Loucy (cell line): Measurements from ENCODE around the gene ARHGAP24.

Experiments used
- H2AFZ ChIP-seq: fragments of 200-600 bp; sonication (generic); 2 replicates; pipeline ENCODE4 v1.6.0; 2016; ENCODE audit warnings: antibody characterized with exemption, mild to moderate bottlenecking, low read length, moderate library complexity
- H3F3A ChIP-seq: fragments of 200-600 bp; 2 replicates; pipeline ENCODE4 v1.6.0; 2016; ENCODE audit warnings: antibody characterized with exemption, low read depth, mild to moderate bottlenecking
- H3K27me3 ChIP-seq: fragments of 200-600 bp; sonication (generic); 2 replicates; pipeline ENCODE4 v1.6.1; 2014; ENCODE audit warnings: low read length, mild to moderate bottlenecking; ENCODE audit not compliant: insufficient read depth, poor library complexity, severe bottlenecking
- H3K36me3 ChIP-seq: fragments of 200-600 bp; sonication (generic); 2 replicates; pipeline ENCODE4 v1.6.1; 2016; ENCODE audit warnings: low read length; ENCODE audit not compliant: insufficient read depth
- H3K4me1 ChIP-seq: fragments of 200-600 bp; sonication (generic); 2 replicates; pipeline ENCODE4 v1.5.1; 2014; ENCODE audit warnings: low read length, mild to moderate bottlenecking; ENCODE audit not compliant: insufficient read depth, poor library complexity, severe bottlenecking
- H3K4me2 ChIP-seq: fragments of 200-600 bp; sonication (generic); 2 replicates; pipeline ENCODE4 v1.6.0; 2014; ENCODE audit warnings: antibody characterized with exemption, low read length, low read depth, mild to moderate bottlenecking; ENCODE audit not compliant: poor library complexity, severe bottlenecking
- H3K4me3 ChIP-seq: fragments of 200-600 bp; sonication (generic); 2 replicates; pipeline ENCODE4 v1.5.1; 2014; ENCODE audit warnings: low read length, mild to moderate bottlenecking, mixed read lengths; ENCODE audit not compliant: poor library complexity, severe bottlenecking
- H3K79me2 ChIP-seq: fragments of 200-600 bp; sonication (generic); 2 replicates; pipeline ENCODE4 v1.6.1; 2014; ENCODE audit warnings: low read length; ENCODE audit not compliant: insufficient read depth
- H3K9ac ChIP-seq: fragments of 200-600 bp; sonication (generic); 2 replicates; pipeline ENCODE4 v1.6.0; 2014; ENCODE audit warnings: mild to moderate bottlenecking, low read depth, low read length, moderate library complexity; ENCODE audit not compliant: poor library complexity, severe bottlenecking
- H3K9me2 ChIP-seq: fragments of 200-600 bp; sonication (generic); replicated peaks from 2 replicates; pipeline ENCODE4 v1.6.1; 2016; ENCODE audit warnings: low read depth, low read length, mixed read lengths
- H3K9me3 ChIP-seq: fragments of 200-600 bp; sonication (generic); 2 replicates; pipeline ENCODE4 v1.6.1; 2014; ENCODE audit warnings: mild to moderate bottlenecking, antibody characterized with exemption, low read length, low read depth; ENCODE audit not compliant: insufficient read depth
- H4K20me1 ChIP-seq: fragments of 200-600 bp; sonication (generic); 2 replicates; pipeline ENCODE4 v1.6.0; 2014; ENCODE audit warnings: antibody characterized with exemption, low read length, mild to moderate bottlenecking; ENCODE audit not compliant: insufficient read depth, poor library complexity, severe bottlenecking
- CTCF ChIP-seq: fragments of 200-600 bp; sonication (generic); conservative IDR thresholded peaks from 2 replicates; pipeline ENCODE4 v1.5.1; 2014; ENCODE audit warnings: mild to moderate bottlenecking, antibody characterized with exemption, low read length
- EZH2phosphoT487 ChIP-seq: fragments of 200-600 bp; IDR thresholded peaks from 2 replicates; pipeline ENCODE4 v1.6.1; 2018; ENCODE audit warnings: antibody characterized with exemption, mild to moderate bottlenecking, moderate library complexity, borderline replicate concordance

The ARHGAP24 gene

GRCh38 chr4:85956293-85956945 lies 481.5 kb downstream of the ARHGAP24 start:
- Histone ChIP-seq H3K9me3 (no peaks in the 10 kb centered on the region), H3K4me3 (no peak overlapping the region), H3K4me1 (peaks cover 36% of the 10 kb centered on the region), H4K20me1 (no peaks in the 10 kb centered on the region), H3K9ac (no peak overlapping the region), H3K9me2 (no peaks in the 10 kb centered on the region), H3K79me2 (no peaks in the 10 kb centered on the region), H3K27me3 (no peaks in the 10 kb centered on the region), H3K4me2 (peak overlapping the region; percentile 13), H2AFZ (peak overlapping the region; percentile 75; the same call in 1 of the 2 replicates), H3K36me3 (no peaks in the 10 kb centered on the region), H3F3A (no peaks in the 10 kb centered on the region)
- no peak for TF ChIP-seq EZH2phosphoT487
- no peak for TF ChIP-seq CTCF

GRCh38 chr4:85961887-85962286 lies 486.9 kb downstream of the ARHGAP24 start:
- no peak overlapping the region; the same call in 1 of the 2 replicates for H2AFZ ChIP-seq
- H3F3A ChIP-seq = 0 out of 2 replicates have a peak, but pooled peaks cover 1% of the 10 kb centered on the region
- H3K4me1 ChIP-seq = peaks cover 31% of the 10 kb centered on the region
- no peaks in the 10 kb centered on the region for H3K9me2 ChIP-seq
- H3K9ac ChIP-seq = no peak overlapping the region
- no peaks in the 10 kb centered on the region for H3K79me2 ChIP-seq
- no peak overlapping the region for H3K4me2 ChIP-seq
- H3K27me3 ChIP-seq = no peaks in the 10 kb centered on the region
- no peaks in the 10 kb centered on the region for H4K20me1 ChIP-seq
- TF ChIP-seq CTCF (no peak), EZH2phosphoT487 (no peak)
- peaks cover 3% of the 10 kb centered on the region; the same call in 1 of the 2 replicates for H3K9me3 ChIP-seq
- no peak overlapping the region for H3K4me3 ChIP-seq
- no peaks in the 10 kb centered on the region for H3K36me3 ChIP-seq

- no peak for TF ChIP-seq CTCF
- no peaks in the 10 kb centered on the region for H3K79me2 ChIP-seq
- peaks cover 36% of the 10 kb centered on the region for H3K4me1 ChIP-seq
- H3K27me3 ChIP-seq = no peaks in the 10 kb centered on the region
- no peaks in the 10 kb centered on the region for H3K36me3 ChIP-seq
- no peak overlapping the region for H3K9ac ChIP-seq
- H3K4me2 ChIP-seq = no peak overlapping the region
- H3F3A ChIP-seq = peaks cover 3% of the 10 kb centered on the region; the same call in 1 of the 2 replicates
- H3K9me2 ChIP-seq = no peaks in the 10 kb centered on the region
- peaks cover 3% of the 10 kb centered on the region; the same call in 1 of the 2 replicates for H3K9me3 ChIP-seq
- H3K4me3 ChIP-seq = no peak overlapping the region
- no peaks in the 10 kb centered on the region for H4K20me1 ChIP-seq
- no peak overlapping the region for H2AFZ ChIP-seq
These were observed 488.3 kb downstream of the ARHGAP24 start for GRCh38 chr4:85963231-85963630.
